Fibroblast of skin of scalp (primary cell): ENCODE results near the gene ZNF418. TPM values are rescaled to one million over a fixed set of nuclear protein-coding genes. Genes with fewer than 3 reads are reported as not detected.

Experiments used
- DNase-seq: peaks from one replicate; pipeline ENCODE4 v3.0.0-alpha.2; 2013
- polyA plus RNA-seq, 2 experiments: library from polyadenylated mRNA; unstranded; fragments of 120-200 nt; gene quantifications; one replicate each; pipeline ENCODE4 v1.2.1, GENCODE V29; 2013; ENCODE audit not compliant: insufficient read length in 2 of 2

Gene ZNF418
- polyA plus RNA-seq (2013, experiment 1 of 2; ENCODE audit: insufficient read length) = 2.8 TPM
- 2.5 TPM for polyA plus RNA-seq (2013, experiment 2 of 2; ENCODE audit: insufficient read length)

DNA sequence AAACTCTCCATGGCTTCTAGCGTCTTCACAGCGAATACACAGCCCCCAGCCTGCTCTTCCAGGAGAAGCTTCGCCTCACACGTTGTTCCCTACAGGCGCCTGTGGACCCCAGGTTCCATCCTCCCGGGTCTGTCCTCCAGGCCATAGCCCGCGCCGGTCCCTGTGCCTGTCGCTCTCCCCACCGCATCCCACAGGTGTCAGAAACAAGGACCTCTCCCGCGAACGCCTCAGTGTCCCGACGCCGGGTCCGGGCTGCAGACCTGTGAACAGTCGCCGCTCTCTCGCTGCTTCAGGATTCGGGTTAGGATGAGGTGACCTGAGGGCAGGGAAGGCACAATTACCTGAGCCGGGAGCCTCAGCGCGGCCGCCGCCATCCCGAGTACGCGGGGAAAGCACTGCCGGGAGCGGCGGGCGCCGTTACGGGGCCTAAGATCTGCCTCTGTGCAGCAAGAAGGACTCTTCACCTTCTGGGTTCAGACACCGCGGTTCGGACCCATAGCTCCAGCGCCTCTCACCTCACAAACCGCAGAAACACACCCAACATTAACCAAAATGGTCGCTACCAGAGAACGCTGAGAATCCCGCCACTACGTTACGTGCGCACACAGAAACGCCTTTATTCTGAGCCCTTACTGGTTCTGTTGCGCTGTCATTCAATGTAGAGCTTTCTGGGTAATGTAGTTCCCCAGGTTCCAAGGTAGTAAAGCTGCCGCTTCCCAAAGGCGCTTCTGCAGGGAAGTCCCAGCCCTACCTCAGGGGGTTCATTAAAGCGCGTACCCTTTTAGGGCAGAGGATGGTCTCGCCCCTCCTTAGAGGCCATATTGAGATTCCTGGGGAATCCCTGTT, at the start of gene ZNF418:
TSS of gene ZNF418 (minus strand) at position 583 of the 846 bp plus-strand sequence. CDS start 1,580 bp downstream, outside the sequence.
- DNase-seq = peak; percentile 87

DNA sequence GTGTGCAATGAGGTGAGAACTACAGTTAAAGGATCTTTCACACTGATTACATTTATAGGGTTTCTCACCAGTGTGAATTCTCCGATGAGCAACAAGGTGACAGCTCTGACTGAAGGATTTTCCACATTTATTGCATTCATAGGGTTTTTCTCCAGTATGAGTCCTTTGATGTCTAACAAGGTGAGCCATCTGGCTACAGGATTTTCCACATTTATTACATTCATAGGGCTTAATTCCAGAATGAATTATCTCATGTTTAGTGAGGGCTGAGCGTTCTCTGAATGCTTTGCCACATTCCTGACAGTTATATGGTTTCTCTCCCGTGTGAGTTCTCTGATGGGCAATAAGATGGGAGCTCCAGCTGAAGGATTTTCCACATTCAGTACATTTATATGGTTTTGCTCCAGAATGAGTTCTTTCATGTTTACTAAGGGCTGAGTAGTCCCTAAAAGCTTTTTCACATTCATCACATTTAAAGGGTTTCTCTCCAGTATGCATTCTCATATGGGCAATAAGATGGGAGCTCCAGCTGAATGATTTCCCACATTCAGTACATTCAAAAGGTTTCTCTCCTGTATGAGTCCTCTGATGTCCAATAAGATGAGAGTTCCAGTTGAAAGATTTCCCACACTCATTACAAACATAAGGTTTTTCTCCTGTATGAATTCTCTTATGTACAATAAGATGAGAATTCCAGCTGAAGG, 43.5 kb upstream of the ZNF418 start:
- no peak for DNase-seq

DNA sequence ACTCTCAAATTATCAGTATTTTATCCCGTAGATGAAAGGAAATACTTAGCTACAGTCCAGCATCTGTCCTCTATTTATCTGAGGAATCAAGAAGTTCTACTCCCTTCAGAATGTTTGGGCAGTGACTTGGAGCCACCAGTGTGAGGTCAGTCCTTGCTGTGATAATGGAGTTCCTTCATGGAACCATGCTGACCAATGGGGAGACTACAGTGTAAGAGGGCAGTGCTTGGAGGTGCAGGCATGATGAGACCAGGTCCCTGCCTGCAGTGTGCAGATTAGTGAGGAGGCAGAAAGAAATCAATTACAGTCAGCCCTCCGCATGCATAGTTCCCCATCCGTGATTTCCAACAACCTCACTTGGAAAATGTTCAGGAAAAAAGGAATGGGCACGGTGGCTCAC, 39.2 kb upstream of the ZNF418 start, which contains the start of gene C19orf18:
TSS of gene C19orf18 (minus strand) at position 101 of the 400 bp plus-strand sequence. CDS start 102 bp downstream, outside the sequence.
- DNase-seq = no peak

DNA sequence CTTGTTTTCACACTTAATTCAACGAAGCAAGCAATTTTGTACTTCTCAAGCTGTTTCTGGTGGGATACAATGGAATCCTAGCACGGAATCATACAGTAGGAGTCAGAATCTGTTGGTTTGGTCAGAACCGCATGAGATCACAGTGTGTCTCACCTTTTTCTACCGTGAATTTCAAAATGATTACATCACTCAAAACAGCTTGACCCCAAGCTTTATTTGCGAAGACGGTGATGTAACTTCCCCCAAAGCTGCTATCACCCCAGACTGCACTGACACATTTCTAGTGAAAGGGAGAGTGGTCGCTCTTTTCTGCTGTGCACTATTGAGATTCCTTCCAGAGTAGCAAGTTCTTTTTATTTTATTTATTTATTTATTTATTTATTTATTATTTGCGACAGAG, 29.6 kb upstream of the ZNF418 start:
- no peak for DNase-seq

DNA sequence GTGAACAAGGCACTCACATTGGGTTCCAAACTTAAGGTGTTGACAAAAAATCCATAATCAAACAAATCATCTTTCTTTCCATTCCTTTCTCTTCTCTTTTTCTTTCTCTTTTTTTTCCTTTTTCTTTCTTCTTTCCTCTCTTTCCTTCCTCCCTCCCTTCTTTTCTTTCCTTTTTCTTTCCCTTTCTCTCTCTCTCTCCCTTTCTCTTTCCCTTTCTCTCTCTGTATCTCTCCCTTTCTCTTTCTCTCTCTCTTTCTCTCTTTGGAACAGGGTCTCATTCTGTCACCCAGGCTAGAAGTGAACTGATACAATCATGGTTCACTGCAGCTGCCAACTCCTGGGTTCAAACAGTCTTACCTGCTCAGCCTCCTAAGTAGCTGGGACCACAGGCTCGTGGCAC, 26.6 kb upstream of the ZNF418 start:
- no peak for DNase-seq

DNA sequence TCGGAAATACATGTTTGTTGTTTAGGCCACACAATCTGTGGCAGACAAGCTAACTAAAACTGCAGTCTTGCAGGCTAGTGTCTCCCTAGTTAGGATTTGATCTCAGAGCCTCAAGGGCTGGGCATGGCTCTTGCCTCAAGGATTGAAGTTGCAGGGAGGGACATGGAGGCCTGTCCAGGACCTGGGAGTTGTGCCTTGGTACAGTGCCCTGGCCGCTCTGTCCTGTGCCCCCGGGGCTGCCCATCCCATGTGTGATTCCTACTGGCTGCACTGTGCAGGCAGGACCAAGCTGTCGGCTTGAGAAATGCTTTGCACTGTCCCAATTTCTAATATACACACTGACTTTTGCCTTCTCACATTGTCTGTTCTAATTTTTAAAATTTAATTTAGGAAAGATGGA, 19.8 kb upstream of the ZNF418 start:
- no peak for DNase-seq

DNA sequence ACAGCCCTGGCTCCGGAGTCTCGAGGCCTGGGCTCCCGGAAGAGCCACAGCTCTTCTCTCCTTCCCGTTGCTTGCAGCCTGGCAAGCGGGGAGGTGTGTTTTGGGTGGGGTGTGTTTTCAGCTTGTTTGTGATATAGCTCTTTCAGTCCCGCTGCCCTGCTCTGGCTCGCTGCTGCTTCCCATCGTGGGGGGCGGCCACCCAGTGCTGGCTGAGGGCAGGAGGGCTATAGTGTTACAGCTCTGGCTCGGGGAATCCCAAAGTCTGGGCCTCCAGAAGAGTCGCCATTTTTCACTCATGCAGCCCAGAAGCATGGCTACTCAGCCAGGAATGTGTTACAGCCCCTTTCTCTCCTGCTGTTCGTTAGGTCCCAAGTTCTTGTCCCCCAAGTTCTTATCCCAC, 14.5 kb upstream of the ZNF418 start:
- no peak for DNase-seq

DNA sequence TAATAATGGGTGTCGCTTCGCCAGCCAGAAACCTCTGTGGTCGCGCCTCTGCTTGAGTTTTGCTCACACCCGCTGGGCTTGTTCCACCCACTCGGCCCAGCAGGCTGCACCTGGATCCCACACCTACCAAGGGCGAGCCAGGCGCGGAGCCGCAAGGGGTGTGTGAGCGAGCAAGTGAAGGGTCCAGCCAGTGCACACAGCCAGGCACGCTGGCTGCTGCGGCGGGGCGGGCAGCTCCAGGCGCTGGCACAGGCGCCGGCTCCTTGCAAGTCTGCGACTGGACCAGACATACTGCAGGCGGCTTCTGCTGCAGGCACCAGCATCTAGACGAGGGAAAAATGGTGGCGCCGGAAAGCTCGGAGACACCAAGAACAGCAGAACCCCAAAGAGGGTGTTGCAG, 14.1 kb upstream of the ZNF418 start:
- no peak for DNase-seq

DNA sequence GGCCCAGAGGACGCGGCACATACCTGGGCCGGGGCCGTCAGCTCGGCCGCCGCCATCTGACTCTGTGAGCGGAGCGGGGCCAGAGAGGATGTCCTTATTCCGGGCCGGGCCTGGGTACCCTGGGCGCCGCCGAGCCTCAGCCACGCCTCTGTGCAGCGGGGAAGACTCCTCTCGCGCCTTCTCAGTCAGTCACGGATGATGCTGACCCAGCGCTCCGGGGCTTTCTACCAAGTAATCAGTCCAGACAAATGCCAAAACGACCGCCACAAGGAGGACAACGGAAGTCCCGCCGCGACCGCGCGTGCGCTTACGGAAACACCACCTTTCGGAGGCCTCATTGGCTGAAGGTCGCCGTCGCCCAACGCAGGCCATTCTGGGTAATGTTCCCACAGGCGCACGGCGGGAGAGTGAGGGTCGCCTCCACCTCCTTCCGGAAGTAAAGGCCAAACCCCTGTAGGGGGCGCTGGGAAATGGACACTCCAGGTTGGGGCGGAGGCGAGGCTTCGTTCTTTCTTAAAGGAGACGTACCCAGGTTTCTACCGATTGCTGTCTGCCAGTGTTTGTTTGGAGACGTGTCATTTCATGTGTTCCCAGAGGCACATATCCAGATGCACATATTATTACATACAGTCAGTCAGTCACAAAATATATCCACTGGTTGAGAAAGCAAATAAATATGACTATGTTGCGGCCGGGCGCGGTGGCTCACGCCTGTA, 12.4 kb upstream of the ZNF418 start, which contains the start of gene ZNF256:
TSS of gene ZNF256 (minus strand) at position 288 of the 716 bp plus-strand sequence. CDS start at position 56, 232 bp downstream.
- peak; percentile 95 for DNase-seq

DNA sequence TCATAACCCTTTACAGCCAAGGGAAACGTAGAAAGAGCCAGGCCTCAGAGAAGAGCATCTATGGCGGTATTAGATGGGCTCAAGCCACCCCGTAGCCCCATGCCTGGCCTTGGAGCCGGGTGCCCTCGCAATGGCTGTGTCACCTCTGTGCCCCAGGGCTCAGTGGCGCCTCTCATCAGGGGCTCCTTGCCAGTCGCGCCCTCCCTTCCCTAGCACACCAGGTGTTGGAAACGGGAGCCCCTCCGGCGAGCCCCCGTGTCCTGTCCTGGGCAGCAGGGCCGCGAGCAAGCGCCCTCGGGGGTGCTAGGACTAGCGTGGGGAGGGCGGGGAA, 11.9 kb upstream of the ZNF418 start:
- DNase-seq = no peak

DNA sequence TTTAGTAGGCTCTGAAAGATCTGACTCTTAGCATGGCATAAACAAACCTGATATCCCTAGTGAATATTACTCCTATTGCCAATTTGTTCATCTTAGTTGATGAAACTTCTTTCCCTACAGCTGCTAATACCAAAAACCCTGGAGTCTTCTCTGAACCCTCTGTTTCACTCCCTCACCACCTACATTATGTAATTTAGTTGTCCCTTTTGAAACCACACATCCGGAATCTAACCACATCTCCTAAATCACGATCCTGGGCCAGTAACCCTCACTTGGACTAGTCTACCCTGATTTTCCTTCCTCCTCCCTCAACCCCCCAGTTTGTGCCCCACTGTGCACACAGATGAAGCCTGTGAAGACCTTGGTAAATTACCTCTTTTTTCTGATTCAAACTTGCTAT, 11.1 kb upstream of the ZNF418 start:
- DNase-seq = no peak

DNA sequence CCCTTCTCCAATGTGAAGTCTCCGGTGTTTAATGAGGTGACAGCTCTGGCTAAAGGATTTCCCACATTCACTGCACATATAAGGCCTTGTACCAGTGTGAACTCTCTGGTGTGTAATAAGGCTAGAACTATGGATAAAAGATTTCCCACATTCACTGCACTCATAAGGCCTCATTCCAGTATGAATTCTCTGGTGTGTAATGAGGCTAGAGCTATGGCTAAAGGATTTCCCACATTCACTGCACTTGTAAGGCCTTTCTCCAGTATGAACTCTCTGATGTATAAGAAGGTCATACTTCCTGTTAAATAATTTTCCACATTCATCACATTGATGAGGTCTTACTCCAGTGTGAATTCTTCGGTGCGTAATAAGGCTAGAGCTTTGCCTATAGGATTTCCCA, 6.4 kb upstream of the ZNF418 start:
- no peak for DNase-seq

DNA sequence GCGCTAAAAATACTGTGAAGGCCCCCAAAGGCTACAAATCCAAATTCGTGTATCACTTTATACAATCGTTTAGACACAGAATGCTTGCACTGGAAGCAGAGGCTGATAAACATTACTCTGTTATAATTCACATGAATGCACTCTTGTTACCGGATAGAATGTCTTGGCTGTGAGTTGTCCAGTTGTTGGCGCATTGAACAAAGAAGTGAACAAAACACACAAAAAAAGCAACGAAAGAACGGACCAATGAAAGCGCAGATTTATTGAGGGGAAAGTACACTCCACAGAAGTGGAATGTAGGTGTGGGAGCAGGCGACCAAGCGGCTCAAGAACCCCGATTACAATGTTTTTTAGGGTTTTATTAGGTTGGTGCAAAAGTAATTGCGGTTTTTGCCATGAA, 529 bp upstream of the ZNF418 start:
- no peak for DNase-seq

DNA sequence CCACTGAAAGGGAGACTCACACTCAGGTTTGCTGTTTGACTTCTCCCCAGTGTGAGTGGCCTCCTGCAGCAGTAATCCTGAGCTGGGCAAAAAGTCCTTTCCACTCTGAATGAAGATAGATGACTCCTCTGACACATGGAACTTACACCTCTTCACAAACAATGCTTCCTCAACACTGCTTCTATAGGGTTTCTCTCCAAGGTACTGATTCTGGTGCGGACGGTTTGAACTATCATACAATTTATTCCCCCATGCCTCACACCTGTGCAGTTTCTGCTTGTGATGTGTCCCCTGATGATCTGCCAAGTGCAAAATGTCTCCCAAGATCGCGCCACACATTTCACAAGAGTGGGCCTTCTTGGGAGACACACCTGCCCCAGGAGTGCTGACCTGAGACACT, 7.6 kb downstream of the ZNF418 start:
- DNase-seq = no peak

DNA sequence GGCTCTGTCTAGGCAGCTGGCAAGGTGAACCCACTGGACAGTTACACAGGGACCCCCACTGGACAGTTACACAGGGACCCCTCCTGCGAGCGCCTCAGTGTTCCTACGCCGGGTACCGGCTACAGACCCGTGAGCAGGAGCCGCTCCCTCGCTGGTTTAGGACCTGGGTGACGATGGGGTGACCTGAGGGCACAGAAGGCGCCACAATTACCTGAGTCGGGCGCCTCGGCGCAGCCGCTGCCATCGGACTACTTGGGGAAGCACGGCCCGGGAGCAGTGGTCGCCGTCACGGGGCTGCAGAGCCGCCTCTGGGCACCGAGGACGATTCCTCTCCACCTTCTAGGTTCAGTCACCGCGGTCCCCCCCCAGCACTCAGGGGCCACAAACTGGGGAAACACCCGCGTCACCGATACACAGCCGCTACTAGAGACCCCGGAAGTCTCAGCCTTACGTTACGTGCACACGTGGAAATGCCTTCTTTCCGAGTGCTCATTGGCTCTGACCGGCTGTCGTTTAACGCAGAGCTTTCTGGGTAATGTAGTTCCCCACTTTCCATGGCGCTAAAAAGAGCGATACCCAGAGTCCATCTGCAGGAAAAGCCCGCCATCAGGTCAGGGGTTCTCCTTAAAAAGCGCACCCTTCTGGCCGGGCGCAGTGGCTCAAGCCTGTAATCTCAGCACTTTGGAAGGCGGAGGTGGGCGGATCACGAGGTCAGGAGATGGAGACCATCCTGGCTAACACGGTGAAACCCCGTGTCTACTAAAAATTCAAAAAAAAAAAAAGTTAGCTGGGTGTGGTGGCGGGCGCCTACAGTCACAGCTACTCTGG, 18.8 kb downstream of the ZNF418 start, which contains the start of gene ZNF417:
TSS of gene ZNF417 (minus strand) at position 425 of the 828 bp plus-strand sequence. CDS start at position 244, 181 bp downstream.
- DNase-seq = peak; percentile 97

DNA sequence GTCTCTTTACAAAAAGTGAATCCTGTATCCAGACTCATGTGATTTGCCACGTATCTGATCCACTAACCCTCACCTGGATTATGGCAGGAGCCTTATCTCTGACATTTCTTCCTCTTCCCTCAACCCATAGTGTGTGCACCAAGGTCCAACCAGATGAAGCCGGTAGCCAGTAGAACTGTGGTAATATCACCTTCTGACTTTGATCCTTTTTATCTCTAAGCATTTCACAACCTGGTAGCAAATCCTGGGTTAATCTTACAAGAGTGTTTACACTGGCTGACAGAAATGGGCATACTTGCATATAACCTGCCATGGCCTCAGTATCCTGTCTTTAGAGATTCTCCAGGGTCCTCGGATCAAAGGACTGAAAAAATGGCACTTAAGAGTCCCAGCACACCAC, 20.7 kb downstream of the ZNF418 start:
- no peak for DNase-seq

DNA sequence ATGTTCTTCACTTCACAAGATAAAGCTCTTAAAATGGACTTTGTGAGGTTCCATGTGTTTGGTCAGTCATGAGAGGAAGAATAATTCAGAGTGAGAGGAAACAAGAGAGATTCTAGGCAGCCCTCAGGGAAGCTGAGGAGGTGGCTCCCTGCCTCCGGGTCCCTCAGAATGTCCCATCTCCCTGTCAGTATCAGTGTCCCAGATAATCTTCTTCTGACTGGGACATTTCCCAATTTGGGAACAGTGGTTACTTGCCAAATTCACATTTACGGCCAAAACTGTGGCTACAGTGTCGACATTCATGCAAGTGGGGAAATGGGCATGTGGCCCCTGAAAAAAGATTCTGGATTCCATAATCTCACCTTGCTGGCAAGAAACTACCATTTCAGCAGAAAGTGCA, 27.8 kb downstream of the ZNF418 start:
- DNase-seq = no peak

DNA sequence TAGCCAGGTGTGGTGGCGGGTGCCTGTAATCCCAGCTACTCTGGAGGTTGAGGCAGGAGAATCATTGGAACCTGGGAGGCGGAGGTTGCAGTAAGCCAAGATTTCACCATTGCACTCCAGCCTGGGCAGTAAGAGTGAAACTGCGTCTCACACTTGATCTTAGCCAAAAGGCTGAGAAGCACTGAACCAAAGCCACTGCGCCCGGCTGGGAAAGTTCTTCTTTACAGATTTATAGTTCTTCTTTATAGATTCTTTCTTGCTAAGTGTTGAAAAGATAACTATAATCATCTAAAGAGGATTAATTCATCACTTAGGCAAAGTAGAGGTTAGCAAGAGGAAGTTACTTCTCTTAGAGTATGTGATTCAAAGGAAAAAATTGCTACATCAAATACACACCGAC, 29.9 kb downstream of the ZNF418 start:
- DNase-seq = no peak

DNA sequence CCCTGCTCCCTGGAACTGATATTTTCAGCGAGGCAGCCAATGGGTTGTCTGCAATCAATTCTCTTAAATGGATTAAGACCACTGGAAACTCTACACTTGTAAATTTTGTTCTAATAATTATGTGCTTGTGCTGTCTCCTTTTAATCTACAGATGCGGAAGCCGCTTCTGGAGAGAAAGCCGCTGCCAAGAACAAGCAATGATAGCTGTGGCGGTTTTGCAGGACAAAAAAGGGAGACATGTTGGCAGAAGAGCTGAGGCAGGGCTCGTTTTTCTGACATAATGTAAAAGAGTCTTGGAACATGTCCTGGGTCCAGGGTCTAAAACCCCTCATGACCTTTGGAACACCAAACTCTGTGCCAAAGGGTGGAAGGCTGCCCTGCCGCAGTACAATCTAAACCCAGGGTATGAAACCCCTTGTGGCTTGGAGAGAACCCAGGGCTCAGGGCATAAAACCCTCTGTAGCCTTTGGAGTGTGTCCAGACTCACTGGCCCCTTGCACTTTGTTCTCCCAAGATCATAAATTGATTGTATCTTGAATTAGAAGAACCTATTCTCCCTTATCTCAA, 31.5 kb downstream of the ZNF418 start:
- no peak for DNase-seq

DNA sequence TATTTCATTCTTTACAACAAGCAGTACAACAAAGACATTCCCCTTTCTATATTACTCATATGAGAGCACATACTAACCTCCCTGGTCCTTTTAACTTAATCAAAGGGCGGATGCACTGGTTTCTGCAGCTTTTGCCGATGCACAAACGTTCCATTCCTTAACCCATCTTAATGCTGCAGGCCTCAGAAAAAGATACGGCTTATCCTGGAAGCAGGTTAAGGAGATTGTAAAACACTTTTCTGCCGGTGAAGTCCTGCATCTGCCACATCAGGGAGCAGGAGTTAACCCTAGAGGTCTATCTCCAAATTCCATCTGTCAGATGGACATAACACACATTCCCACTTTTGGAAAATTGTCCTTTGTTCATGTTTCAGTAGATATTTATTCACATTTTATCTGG, 34.9 kb downstream of the ZNF418 start:
- DNase-seq = no peak

DNA sequence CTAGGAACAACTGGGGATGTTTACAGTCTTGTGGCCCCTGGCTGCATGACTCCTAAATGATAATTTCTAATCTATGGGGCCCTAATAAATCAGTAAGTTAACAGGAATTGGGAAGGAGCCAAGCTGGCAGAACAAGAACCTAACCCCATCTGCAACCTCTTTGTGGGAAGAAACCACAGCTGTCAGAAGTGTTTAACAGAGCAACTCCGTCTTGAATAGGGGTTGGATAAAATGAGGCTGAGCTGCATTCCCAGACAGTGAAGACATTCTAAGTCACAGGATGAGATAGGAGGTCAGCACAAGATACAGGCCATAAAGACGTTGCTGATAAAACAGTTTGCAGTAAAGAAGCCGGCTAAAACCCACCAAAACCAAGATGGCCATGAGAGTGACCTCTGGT, 44.5 kb downstream of the ZNF418 start:
- DNase-seq = peak; percentile 32
